Neural progenitor cell (in vitro differentiated cells): ENCODE data around the gene DHRS13.

Source experiments
- EZH2 ChIP-seq: fragments of 200-600 bp; sonication (generic); IDR thresholded peaks from 2 replicates; pipeline ENCODE4 v1.6.1; 2017; ENCODE audit warnings: antibody characterized with exemption, mild to moderate bottlenecking, moderate library complexity
- TF ChIP-seq, protein P1 (sequence below): fragments of 200-600 bp; sonication (generic); IDR thresholded peaks from 2 replicates; pipeline ENCODE4 v1.5.1; 2017; ENCODE audit warnings: antibody characterized with exemption, mild to moderate bottlenecking

DNA sequence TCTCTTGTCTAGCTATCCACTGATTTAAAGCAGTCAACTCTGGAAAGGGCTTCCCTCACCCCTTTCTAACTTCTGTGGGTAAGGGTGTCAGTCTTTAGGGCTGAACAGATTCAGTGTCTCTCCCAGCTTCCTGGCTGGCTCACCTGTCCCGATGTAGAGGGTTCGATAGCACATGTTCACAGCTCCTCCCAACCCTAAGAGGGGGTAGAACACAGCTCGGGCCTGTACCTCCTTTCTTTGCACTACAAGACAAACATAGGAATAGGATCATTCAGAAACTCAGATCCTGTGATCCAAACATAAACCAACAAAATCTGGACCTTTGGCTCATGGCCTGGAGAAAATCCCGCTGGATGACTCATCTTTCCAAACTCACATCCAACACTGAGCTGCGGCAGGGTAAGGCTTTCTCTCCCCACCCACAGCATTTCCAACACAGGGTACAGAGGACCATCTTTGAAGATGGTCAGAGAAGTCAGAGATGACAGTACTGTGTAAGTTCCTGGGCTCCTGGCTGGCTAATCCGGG lies 5.8 kb upstream of the DHRS13 start:
- TF ChIP-seq, protein P1, sequence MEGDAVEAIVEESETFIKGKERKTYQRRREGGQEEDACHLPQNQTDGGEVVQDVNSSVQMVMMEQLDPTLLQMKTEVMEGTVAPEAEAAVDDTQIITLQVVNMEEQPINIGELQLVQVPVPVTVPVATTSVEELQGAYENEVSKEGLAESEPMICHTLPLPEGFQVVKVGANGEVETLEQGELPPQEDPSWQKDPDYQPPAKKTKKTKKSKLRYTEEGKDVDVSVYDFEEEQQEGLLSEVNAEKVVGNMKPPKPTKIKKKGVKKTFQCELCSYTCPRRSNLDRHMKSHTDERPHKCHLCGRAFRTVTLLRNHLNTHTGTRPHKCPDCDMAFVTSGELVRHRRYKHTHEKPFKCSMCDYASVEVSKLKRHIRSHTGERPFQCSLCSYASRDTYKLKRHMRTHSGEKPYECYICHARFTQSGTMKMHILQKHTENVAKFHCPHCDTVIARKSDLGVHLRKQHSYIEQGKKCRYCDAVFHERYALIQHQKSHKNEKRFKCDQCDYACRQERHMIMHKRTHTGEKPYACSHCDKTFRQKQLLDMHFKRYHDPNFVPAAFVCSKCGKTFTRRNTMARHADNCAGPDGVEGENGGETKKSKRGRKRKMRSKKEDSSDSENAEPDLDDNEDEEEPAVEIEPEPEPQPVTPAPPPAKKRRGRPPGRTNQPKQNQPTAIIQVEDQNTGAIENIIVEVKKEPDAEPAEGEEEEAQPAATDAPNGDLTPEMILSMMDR, result no peak
- no peak for TF ChIP-seq EZH2
